SK-N-SH (cell line): ENCODE measurements around the gene PYDC1.

Experiments used
- CTCF ChIP-seq: fragments of 200-600 bp; sonication (generic); IDR thresholded peaks from 2 replicates; pipeline ENCODE4 v1.6.1; 2017; ENCODE audit warnings: antibody characterized with exemption, mild to moderate bottlenecking, moderate library complexity
- ELF1 ChIP-seq: IDR thresholded peaks from 2 replicates; pipeline ENCODE4 v1.4.0; 2012
- EP300 ChIP-seq, 2 experiments: IDR thresholded peaks; 2 replicates each; pipeline versions ENCODE4 v1.4.0 to v1.6.1; 2012; ENCODE audit warnings: borderline replicate concordance in 1 of 2, low read depth in 1 of 2, low read length in 1 of 2
- FOXJ3 ChIP-seq: sonication (generic); formaldehyde crosslinking; IDR thresholded peaks from 2 replicates; pipeline ENCODE4 v1.5.1; 2020; ENCODE audit warnings: mild to moderate bottlenecking, missing genetic modification reagents
- JUND ChIP-seq: IDR thresholded peaks from 2 replicates; pipeline ENCODE4 v1.4.0; 2012
- MAX ChIP-seq: IDR thresholded peaks from 2 replicates; pipeline ENCODE4 v1.4.0; 2012; ENCODE audit warnings: low read depth
- MXI1 ChIP-seq: IDR thresholded peaks from 2 replicates; pipeline ENCODE4 v1.6.1; 2012; ENCODE audit warnings: mild to moderate bottlenecking, low read depth, low read length, improper control_type of control experiment
- POLR2AphosphoS5 ChIP-seq: IDR thresholded peaks from 2 replicates; pipeline ENCODE4 v1.6.1; 2012; ENCODE audit warnings: low read depth, low read length
- RCOR1 ChIP-seq: fragments of 150-350 bp; IDR thresholded peaks from 2 replicates; pipeline ENCODE4 v1.6.1; 2017; ENCODE audit warnings: antibody characterized with exemption, low read length
- SIN3A ChIP-seq: IDR thresholded peaks from 2 replicates; pipeline ENCODE4 v1.6.1; 2012; ENCODE audit warnings: low read depth, mild to moderate bottlenecking, low read length, moderate library complexity, borderline replicate concordance
- TAF1 ChIP-seq: IDR thresholded peaks from 2 replicates; pipeline ENCODE4 v1.6.1; 2012; ENCODE audit warnings: low read depth, mild to moderate bottlenecking, low read length, moderate library complexity, borderline replicate concordance
- YY1 ChIP-seq: IDR thresholded peaks from 2 replicates; pipeline ENCODE4 v1.4.0; 2012; ENCODE audit warnings: low read depth, mild to moderate bottlenecking
- ZBTB33 ChIP-seq: IDR thresholded peaks from 2 replicates; pipeline ENCODE4 v1.4.0; 2012; ENCODE audit warnings: low read depth, borderline replicate concordance

GRCh38 chr16:31206776-31207175, 10.2 kb downstream of the PYDC1 start:
- no peak for TF ChIP-seq CTCF
- TF ChIP-seq YY1: no peak
- TF ChIP-seq POLR2AphosphoS5: no peak
- TF ChIP-seq ELF1: no peak
- TF ChIP-seq SIN3A: no peak
- TF ChIP-seq EP300 (IDR thresholded peaks at IDR 0.05; ENCODE audit: borderline replicate concordance in 1 of 2, low read depth in 1 of 2, low read length in 1 of 2): no peak
- TF ChIP-seq ZBTB33: no peak
- no peak for TF ChIP-seq TAF1
- no peak for TF ChIP-seq RCOR1
- no peak for TF ChIP-seq MXI1
- no peak for TF ChIP-seq JUND
- no peak for TF ChIP-seq FOXJ3 (CRISPR knock-in tag)
- no peak for TF ChIP-seq MAX
